Spleen (tissue), 7 donors: ENCODE data around the gene TVP23B.
A peak's percentile ranks its signal among the peaks of the same experiment; 100 is the strongest.

Source experiments
- CTCF ChIP-seq, 11 experiments: fragments of 200-600 bp in 7 of 11; fragments of 450-650 bp in 4 of 11; sonication (generic) in 4 of 11; IDR thresholded peaks in 8 of 11; conservative IDR thresholded peaks in 3 of 11; 1 replicate in 7 of 11; 2 replicates in 4 of 11; pipeline versions ENCODE4 v1.4.0 to v1.8.0; 2016 to 2021; ENCODE audit warnings: antibody characterized with exemption in 11 of 11, inconsistent platforms in 4 of 11, mild to moderate bottlenecking in 1 of 11
- POLR2A ChIP-seq, 3 donors: fragments of 450-650 bp; IDR thresholded peaks; one replicate each; pipeline ENCODE4 v1.5.1; 2017; ENCODE audit warnings: antibody characterized with exemption in 3 of 3, mild to moderate bottlenecking in 1 of 3
- donor health status: DM: no; HTN: no; CAD: no; lungs with moderate emphysema.
- donor health status: DM: no; HTN: no; CAD: no.
- donor health status: DM: no; HTN: no; CAD: no.

- TF ChIP-seq CTCF (IDR thresholded peaks at IDR 0.05 in 8 of 11, conservative IDR thresholded peaks at IDR 0.05 in 3 of 11) (peak in 1 of 11 experiments; percentile 5), POLR2A (IDR thresholded peaks at IDR 0.05) (peak in 2 of 3 donors; percentile 16 to 48)
Observed at GRCh38 chr17:18855831-18856569, 75.0 kb downstream of the TVP23B start.
